Liver (tissue), 9 donors: ENCODE measurements around the gene UVSSA. TPM values are rescaled to one million over a fixed set of nuclear protein-coding genes. Genes with fewer than 3 reads are reported as not detected.

Source experiments
- DNase-seq: peaks from one replicate; pipeline ENCODE4 v3.0.0-alpha.2; 2017; ENCODE audit warnings: low spot score
- H3K27ac ChIP-seq, 2 donors: one replicate each; pipeline ENCODE4 v1.7.0; 2013; ENCODE audit warnings: inconsistent platforms in 2 of 2, low read length in 2 of 2, control low read depth in 1 of 2, low read depth in 1 of 2, mild to moderate bottlenecking in 1 of 2
- H3K27me3 ChIP-seq, 4 donors: one replicate each; pipeline versions ENCODE4 v1.6.1 to v1.7.0; 2013; ENCODE audit warnings: low read length in 3 of 4, inconsistent platforms in 1 of 4, mild to moderate bottlenecking in 1 of 4, moderate library complexity in 1 of 4; ENCODE audit not compliant: control insufficient read depth in 4 of 4, insufficient read depth in 4 of 4
- H3K36me3 ChIP-seq, 4 donors: one replicate each; pipeline versions ENCODE4 v1.6.1 to v1.7.0; 2013; ENCODE audit warnings: low read length in 3 of 4, mild to moderate bottlenecking in 3 of 4, low read depth in 1 of 4, moderate library complexity in 1 of 4; ENCODE audit not compliant: control insufficient read depth in 4 of 4, insufficient read depth in 3 of 4
- H3K4me1 ChIP-seq, 4 donors: one replicate each; pipeline versions ENCODE4 v1.6.1 to v1.7.0; 2013; ENCODE audit warnings: low read length in 3 of 4, mild to moderate bottlenecking in 3 of 4, moderate library complexity in 1 of 4; ENCODE audit not compliant: control insufficient read depth in 4 of 4, insufficient read depth in 4 of 4
- H3K4me3 ChIP-seq, 3 donors: one replicate each; pipeline versions ENCODE4 v1.6.1 to v1.7.0; 2013; ENCODE audit warnings: low read length in 3 of 3, control low read depth in 1 of 3, low read depth in 1 of 3, mild to moderate bottlenecking in 1 of 3
- H3K9ac ChIP-seq, 2 donors: one replicate each; pipeline ENCODE4 v1.7.0; 2013; ENCODE audit warnings: low read length in 2 of 2, mild to moderate bottlenecking in 2 of 2, moderate library complexity in 2 of 2, control low read depth in 1 of 2, low read depth in 1 of 2
- H3K9me3 ChIP-seq, 4 donors: one replicate each; pipeline versions ENCODE4 v1.6.1 to v1.7.0; 2013; ENCODE audit warnings: low read length in 3 of 4; ENCODE audit not compliant: control insufficient read depth in 4 of 4
- ATF3 ChIP-seq: IDR thresholded peaks from 2 replicates; pipeline ENCODE4 v1.6.1; 2016; ENCODE audit warnings: antibody characterized with exemption
- CTCF ChIP-seq: fragments of 150-350 bp; IDR thresholded peaks from 2 replicates; pipeline ENCODE4 v1.5.1; 2017; ENCODE audit warnings: improper control_type of control experiment, low read depth, low read length; ENCODE audit not compliant: missing input control
- EGR1 ChIP-seq, 2 donors: IDR thresholded peaks; 2 replicates each; pipeline ENCODE4 v1.6.1; 2016 to 2018; ENCODE audit warnings: antibody characterized with exemption in 2 of 2, low read depth in 2 of 2
- FOXA1 ChIP-seq: IDR thresholded peaks from 2 replicates; pipeline ENCODE4 v1.6.1; 2016; ENCODE audit warnings: antibody characterized with exemption
- FOXA2 ChIP-seq: IDR thresholded peaks from 2 replicates; pipeline ENCODE4 v1.6.1; 2016; ENCODE audit warnings: antibody characterized with exemption
- GABPA ChIP-seq, 2 donors: IDR thresholded peaks in 1 of 2; conservative IDR thresholded peaks in 1 of 2; 2 replicates each; pipeline ENCODE4 v1.6.1; 2016; ENCODE audit warnings: antibody characterized with exemption in 2 of 2, mild to moderate bottlenecking in 1 of 2, moderate library complexity in 1 of 2
- HNF4A ChIP-seq, 2 donors: conservative IDR thresholded peaks; 2 replicates each; pipeline ENCODE4 v1.6.1; 2016; ENCODE audit warnings: antibody characterized with exemption in 2 of 2, mild to moderate bottlenecking in 2 of 2
- HNF4G ChIP-seq: IDR thresholded peaks from 2 replicates; pipeline ENCODE4 v1.6.1; 2016; ENCODE audit warnings: antibody characterized with exemption
- JUND ChIP-seq, 2 donors: IDR thresholded peaks; 2 replicates each; pipeline ENCODE4 v1.6.1; 2016; ENCODE audit warnings: antibody characterized with exemption in 2 of 2
- MAX ChIP-seq: IDR thresholded peaks from 2 replicates; pipeline ENCODE4 v1.6.1; 2016; ENCODE audit warnings: antibody characterized with exemption
- NR2F2 ChIP-seq: IDR thresholded peaks from 2 replicates; pipeline ENCODE4 v1.6.1; 2016; ENCODE audit warnings: antibody characterized with exemption
- RAD21 ChIP-seq, 2 donors: IDR thresholded peaks; 2 replicates each; pipeline ENCODE4 v1.6.1; 2016; ENCODE audit warnings: antibody characterized with exemption in 2 of 2, mild to moderate bottlenecking in 2 of 2
- REST ChIP-seq: IDR thresholded peaks from 2 replicates; pipeline ENCODE4 v1.6.1; 2016; ENCODE audit warnings: antibody characterized with exemption, mild to moderate bottlenecking
- RXRA ChIP-seq, 2 donors: IDR thresholded peaks; 2 replicates each; pipeline ENCODE4 v1.6.1; 2017 to 2018; ENCODE audit warnings: antibody characterized with exemption in 2 of 2, mild to moderate bottlenecking in 1 of 2
- SP1 ChIP-seq: IDR thresholded peaks from 2 replicates; pipeline ENCODE4 v1.6.1; 2018; ENCODE audit warnings: antibody characterized with exemption, mild to moderate bottlenecking
- TAF1 ChIP-seq: conservative IDR thresholded peaks from 2 replicates; pipeline ENCODE4 v1.6.1; 2016; ENCODE audit warnings: antibody characterized with exemption, mild to moderate bottlenecking
- YY1 ChIP-seq: IDR thresholded peaks from 2 replicates; pipeline ENCODE4 v1.6.1; 2016; ENCODE audit warnings: antibody characterized with exemption, mild to moderate bottlenecking
- ZBTB33 ChIP-seq: IDR thresholded peaks from 2 replicates; pipeline ENCODE4 v1.6.1; 2016; ENCODE audit warnings: antibody characterized with exemption
- whole genome bisulfite sequencing: extraction: QIAGEN DNeasy Blood & Tissue Kit; methylation state at CpG from one replicate; pipeline ENCODE4 v1.1.7; 2013; 5-methylcytosine and 5-hydroxymethylcytosine counted together
- polyA plus RNA-seq, 2 donors: library from polyadenylated mRNA; stranded (reverse) in 1 of 2; unstranded in 1 of 2; fragments of 200-250 nt in 1 of 2; fragments of >200 nt in 1 of 2; fragmentation: Nextera tagmentation in 1 of 2; extraction: Ambion mirVana in 1 of 2; gene quantifications; one replicate each; pipeline versions ENCODE4 v1.2.1 to v1.2.3, GENCODE V29; 2013 to 2015
- total RNA-seq, 2 donors: library from RNA; depleted of rRNA; stranded (reverse); fragments of >200 nt; gene quantifications; one replicate each; pipeline ENCODE4 v1.2.3, GENCODE V29; 2014
- donor health status: healthy.
- donor health status: healthy.
- donor health status: healthy.
- donor health status: healthy.
- donor health status: healthy.

The UVSSA gene
- total and polyA plus RNA-seq, 4 donors = 2.2 to 18.3 (median 3.6) TPM

GRCh38 chr4:1318488-1319213 is 28.4 kb upstream of the UVSSA start:
- Histone ChIP-seq H3K9ac (no peak overlapping the region), H3K4me1 (no peaks in the 10 kb centered on the region), H3K9me3 (no peaks in the 10 kb centered on the region), H3K4me3 (no peak overlapping the region), H3K27me3 (no peaks in the 10 kb centered on the region), H3K27ac (no peak overlapping the region), H3K36me3 (peaks cover 9 to 52% (median 27%) of the 10 kb centered on the region in 4 donors)
- DNase-seq = no peak
- WGBS = 89% methylated on average over 18 of the region's 18 CpGs
- no peak for TF ChIP-seq YY1
- no peak for TF ChIP-seq CTCF
- no peak for TF ChIP-seq RAD21 (IDR thresholded peaks at IDR 0.05)
- TF ChIP-seq ATF3 = no peak
- TF ChIP-seq FOXA2 = no peak
- TF ChIP-seq SP1 = no peak
- TF ChIP-seq TAF1 = no peak
- no peak for TF ChIP-seq HNF4G
- TF ChIP-seq FOXA1 = no peak
- TF ChIP-seq REST = no peak
- no peak for TF ChIP-seq MAX
- TF ChIP-seq ZBTB33 = no peak
- TF ChIP-seq RXRA (IDR thresholded peaks at IDR 0.05) = no peak
- TF ChIP-seq NR2F2 = no peak
- TF ChIP-seq EGR1 (IDR thresholded peaks at IDR 0.05; ENCODE audit: low read depth in 2 of 2) = no peak
- TF ChIP-seq HNF4A (conservative IDR thresholded peaks at IDR 0.05) = no peak
- no peak for TF ChIP-seq GABPA (IDR thresholded peaks at IDR 0.05 in 1 of 2, conservative IDR thresholded peaks at IDR 0.05 in 1 of 2)
- TF ChIP-seq JUND (IDR thresholded peaks at IDR 0.05) = no peak
